ENCODE measurements around the gene ARPC5L.

DNA sequence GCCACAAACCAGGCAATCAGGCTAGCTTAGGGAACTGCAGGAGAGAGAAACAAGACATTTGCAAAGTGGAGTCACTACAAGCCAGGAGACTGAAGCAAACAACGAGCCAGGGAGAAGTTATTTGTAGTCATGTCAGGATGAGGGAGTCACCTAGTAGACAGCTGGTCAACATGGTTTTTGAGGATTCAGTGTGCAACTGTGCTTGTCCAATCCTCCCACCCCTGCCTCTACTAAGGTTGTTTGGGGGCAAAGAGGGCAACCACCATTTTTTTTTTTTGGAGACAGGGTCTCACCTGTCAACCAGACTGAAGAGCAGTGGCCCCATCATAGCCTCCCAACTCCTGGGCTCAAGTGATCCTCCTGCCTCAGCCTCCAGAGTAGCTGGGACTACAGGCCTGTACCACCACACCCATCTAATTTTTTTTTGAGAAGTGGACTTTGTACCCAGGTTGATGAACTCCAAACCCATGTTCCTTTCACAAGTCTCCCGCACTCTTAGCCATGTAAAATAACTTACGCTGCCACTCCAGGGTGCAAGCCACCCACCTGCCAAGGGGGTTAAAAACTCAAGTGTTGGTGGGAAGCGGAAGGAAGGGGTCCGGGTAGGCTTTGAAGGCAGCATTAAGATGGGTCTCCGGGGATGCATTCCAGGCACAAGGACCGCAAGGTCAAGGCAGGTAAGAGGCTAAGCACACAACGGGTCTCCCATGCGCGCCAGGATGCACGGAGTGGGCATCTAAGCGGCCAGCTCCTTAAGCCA is 1.2 kb upstream of the ARPC5L start:
- no peak for TF ChIP-seq CTCF (conservative IDR thresholded peaks at IDR 0.05 in 1 of 2, IDR thresholded peaks at IDR 0.05 in 1 of 2; ENCODE audit: extremely low read depth in 1 of 2, insufficient read depth in 1 of 2, low read depth in 1 of 2, low read length in 2 of 2)
- TF ChIP-seq EZH2 (IDR thresholded peaks at IDR 0.05; ENCODE audit: borderline replicate concordance, low read length): no peak

All from mammary epithelial cell (primary cell).